ENCODE results near the gene CLNK.

CLNK gene

DNA sequence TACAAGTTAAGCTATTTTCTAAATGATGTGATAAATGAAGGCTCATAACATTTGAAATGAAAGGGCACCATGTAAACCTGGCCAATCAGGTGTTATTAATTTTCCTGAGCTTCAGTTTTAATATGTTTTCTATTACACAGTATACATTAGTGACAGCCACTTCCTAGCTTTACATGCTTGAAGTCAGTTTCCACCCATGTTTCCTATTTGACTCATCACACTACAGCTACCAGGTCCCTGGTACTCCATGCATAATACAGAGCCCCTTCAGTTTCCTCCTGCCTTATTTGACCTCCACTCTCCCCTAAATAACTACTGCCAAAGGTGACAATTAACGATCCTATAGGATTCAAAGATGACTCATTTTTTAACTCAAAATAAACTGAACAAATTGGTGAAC lies 245.6 kb downstream of the CLNK start:
- no peak for DNase-seq

DNA sequence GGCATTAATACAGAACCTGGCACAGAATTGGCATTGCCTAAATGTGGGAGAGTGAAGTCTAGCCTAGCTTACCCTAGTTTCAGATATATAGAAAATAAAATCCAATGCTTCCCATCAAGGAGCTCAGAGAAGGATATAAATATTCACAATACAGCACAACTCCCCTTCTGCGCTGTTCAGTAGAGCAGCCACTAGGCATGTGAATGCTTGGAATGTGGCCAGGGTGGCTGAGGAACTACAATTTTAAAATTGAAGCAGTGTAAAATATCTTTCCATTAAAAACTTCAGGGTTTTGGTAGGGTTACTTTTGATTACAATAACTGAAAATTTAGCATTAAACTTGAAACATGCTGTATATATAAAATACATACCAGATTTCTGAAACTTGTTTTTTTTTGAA lies 246.8 kb downstream of the CLNK start:
- DNase-seq, result no peak
